Esophagus (tissue), 2 donors: ENCODE data around the gene PGRMC2. TPM values are rescaled to one million over a fixed set of nuclear protein-coding genes. Genes with fewer than 3 reads are reported as not detected.
"Not testable (repeated sequence)": the region's sequence is repeated elsewhere in the genome, so short reads cannot be mapped to it uniquely, and the experiment has no call there.

Source experiments
- H3K27ac ChIP-seq, 2 donors: one replicate each; pipeline ENCODE4 v1.5.1; 2013; ENCODE audit warnings: low read depth in 2 of 2, mild to moderate bottlenecking in 2 of 2, inconsistent platforms in 1 of 2, low read length in 1 of 2, moderate library complexity in 1 of 2
- H3K27me3 ChIP-seq, 2 donors: one replicate each; pipeline ENCODE4 v1.6.1; 2013; ENCODE audit warnings: low read length in 2 of 2, control low read depth in 1 of 2, mild to moderate bottlenecking in 1 of 2; ENCODE audit not compliant: insufficient read depth in 2 of 2, control insufficient read depth in 1 of 2
- H3K36me3 ChIP-seq, 2 donors: one replicate each; pipeline ENCODE4 v1.6.1; 2013; ENCODE audit warnings: low read length in 1 of 2; ENCODE audit not compliant: control insufficient read depth in 2 of 2, insufficient read depth in 2 of 2
- H3K4me1 ChIP-seq, 2 donors: one replicate each; pipeline ENCODE4 v1.6.1; 2013; ENCODE audit warnings: low read length in 1 of 2; ENCODE audit not compliant: control insufficient read depth in 2 of 2, insufficient read depth in 2 of 2
- H3K4me3 ChIP-seq, 2 donors: one replicate each; pipeline ENCODE4 v1.5.1; 2013; ENCODE audit warnings: low read length in 2 of 2, mild to moderate bottlenecking in 2 of 2, low read depth in 1 of 2, moderate library complexity in 1 of 2
- H3K9me3 ChIP-seq, 2 donors: one replicate each; pipeline ENCODE4 v1.6.1; 2013; ENCODE audit warnings: mild to moderate bottlenecking in 2 of 2, low read depth in 1 of 2, low read length in 1 of 2, moderate library complexity in 1 of 2; ENCODE audit not compliant: control insufficient read depth in 2 of 2, insufficient read depth in 1 of 2
- WGBS, 2 donors: extraction: QIAGEN DNeasy Blood & Tissue Kit; methylation state at CpG; one replicate each; pipeline ENCODE4 v1.1.7; 2013; 5-methylcytosine and 5-hydroxymethylcytosine counted together
- polyA plus RNA-seq, 2 donors: library from polyadenylated mRNA; stranded (reverse); fragments of 200-250 nt; gene quantifications; one replicate each; pipeline ENCODE4 v1.2.3, GENCODE V29; 2013
- donor health status: healthy with polysubstance abuse.
- donor health status: Bipolar disorder and iron deficiency.

PGRMC2 gene
- polyA plus RNA-seq, 2 donors = 23.2 to 29.0 TPM

DNA sequence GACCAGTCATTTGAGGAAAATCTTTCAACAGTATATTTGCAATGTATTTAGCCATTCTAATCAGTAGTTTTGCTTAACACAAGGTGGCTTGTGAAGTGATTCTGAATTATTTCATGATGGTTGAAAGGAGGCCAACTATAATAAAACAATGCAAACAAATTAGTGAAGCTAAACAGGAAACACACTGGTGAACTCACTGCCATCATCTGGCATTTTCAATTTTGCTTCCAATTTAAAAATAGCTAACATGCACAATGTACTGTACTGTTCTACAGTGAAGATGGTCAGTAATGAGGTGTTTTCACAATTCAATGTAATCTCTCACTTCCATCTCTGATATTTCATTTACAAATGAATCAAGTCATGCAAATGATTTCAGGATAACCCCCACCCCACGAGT is 31.1 kb downstream of the PGRMC2 start:
- no peaks in the 10 kb centered on the region for H3K4me1 ChIP-seq

DNA sequence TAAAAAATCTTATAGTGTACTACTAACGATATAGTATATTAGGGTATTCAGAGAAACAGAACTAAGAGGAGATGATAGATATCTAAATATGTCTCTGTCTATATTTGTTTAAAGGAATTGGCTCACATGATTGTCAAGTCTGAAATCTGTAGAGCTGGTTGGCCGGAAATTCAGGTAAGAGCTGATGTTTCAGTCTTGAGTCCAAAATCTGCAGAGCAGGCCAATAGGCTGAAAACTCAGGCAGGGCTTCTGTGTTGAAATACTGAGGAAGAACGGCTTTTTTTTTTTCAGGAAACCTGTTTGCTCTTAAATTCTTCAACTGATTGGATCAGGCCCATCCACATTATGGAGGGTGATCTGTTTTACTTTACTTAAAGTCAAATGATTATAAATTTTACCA is 31.7 kb downstream of the PGRMC2 start:
- H3K4me3 ChIP-seq = no peak overlapping the region
- WGBS, 2 donors = 89 to 91% methylated on average over 3 of the region's 3 CpGs
- H3K4me1 ChIP-seq = no peaks in the 10 kb centered on the region
- no peaks in the 10 kb centered on the region for H3K27me3 ChIP-seq
- no peak overlapping the region for H3K27ac ChIP-seq
- H3K36me3 ChIP-seq = no peaks in the 10 kb centered on the region
- no peaks in the 10 kb centered on the region for H3K9me3 ChIP-seq

More for the DNA sequence above, 31.1 kb downstream of the PGRMC2 start:
- H3K4me3 ChIP-seq = no peak overlapping the region
- 31 to 47% methylated on average over 1 of the region's 1 CpG for WGBS, 2 donors
- H3K27me3 ChIP-seq = no peaks in the 10 kb centered on the region
- no peak overlapping the region for H3K27ac ChIP-seq
- H3K36me3 ChIP-seq = no peaks in the 10 kb centered on the region
- H3K9me3 ChIP-seq = no peaks in the 10 kb centered on the region

DNA sequence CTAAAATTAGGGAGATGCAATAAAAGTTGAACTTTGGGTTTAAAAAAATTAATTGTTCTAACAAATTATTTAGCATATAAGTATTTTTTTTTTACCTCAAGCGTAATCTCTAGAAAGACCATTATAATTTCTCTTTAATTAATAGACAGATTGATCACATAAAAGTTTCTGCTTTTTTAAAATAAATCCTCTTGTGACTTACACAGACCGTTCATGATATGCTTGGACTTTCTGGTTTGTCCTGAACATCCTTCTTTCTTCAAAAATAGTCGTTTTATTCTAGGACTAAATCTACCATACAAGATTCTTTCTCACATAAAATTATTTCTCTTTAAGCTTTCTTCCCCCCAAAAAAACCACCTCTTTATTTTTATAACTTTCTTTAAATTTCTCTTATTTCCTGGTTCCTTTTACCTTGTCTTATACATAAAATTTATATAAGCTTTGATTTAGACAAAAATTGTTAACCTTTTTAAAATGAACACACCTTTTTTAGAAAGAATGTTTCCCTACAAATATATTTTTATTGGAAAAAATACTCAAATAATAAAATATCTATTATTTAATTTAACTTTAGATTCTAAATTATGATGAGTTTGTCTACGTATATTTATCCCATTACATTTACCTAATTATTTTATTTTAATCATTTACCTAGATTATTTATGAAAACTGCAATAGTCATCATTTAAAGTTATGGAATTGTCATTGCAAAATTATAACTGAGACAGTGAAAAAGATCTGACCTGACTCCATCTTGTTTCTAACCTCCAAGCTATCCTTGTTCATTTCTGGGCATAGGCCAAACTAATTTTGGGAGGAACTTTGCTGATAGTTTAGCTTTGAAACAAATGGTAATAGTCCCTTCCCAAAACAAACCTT is 37.6 kb downstream of the PGRMC2 start:
- 68 to 73% methylated on average over 4 of the region's 4 CpGs for WGBS, 2 donors
- H3K36me3 ChIP-seq = no peaks in the 10 kb centered on the region

DNA sequence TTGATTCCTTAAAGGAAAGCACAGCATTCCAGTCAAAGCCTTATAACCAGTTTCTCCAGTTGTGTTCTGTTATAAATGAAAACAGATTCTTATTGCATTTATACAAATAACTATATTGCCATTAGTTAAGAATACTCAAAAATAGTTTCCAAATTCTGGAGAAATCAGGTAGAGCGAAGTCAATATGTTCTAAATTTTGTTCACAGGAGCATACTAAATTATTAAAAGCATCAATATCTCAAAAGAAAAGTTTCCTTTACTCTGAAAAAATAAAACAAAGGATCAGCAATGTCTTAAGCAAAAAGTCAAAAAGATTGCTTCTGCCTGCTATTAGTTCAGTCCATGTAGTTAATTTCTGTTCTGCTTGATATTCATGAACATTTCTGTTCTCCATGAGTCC is 39.7 kb downstream of the PGRMC2 start:
- H3K4me1 ChIP-seq = no peaks in the 10 kb centered on the region
- H3K36me3 ChIP-seq = no peaks in the 10 kb centered on the region
- no peak overlapping the region for H3K4me3 ChIP-seq
- no peaks in the 10 kb centered on the region for H3K27me3 ChIP-seq
- no peaks in the 10 kb centered on the region for H3K9me3 ChIP-seq
- WGBS, 2 donors = 98% methylated on average over 1 of the region's 1 CpG
- H3K27ac ChIP-seq = no peak overlapping the region

More for the DNA sequence above, 37.6 kb downstream of the PGRMC2 start:
- Histone ChIP-seq H3K27ac (no peak overlapping the region), H3K9me3 (no peaks in the 10 kb centered on the region), H3K27me3 (no peaks in the 10 kb centered on the region), H3K4me3 (no peak overlapping the region), H3K4me1 (no peaks in the 10 kb centered on the region)

DNA sequence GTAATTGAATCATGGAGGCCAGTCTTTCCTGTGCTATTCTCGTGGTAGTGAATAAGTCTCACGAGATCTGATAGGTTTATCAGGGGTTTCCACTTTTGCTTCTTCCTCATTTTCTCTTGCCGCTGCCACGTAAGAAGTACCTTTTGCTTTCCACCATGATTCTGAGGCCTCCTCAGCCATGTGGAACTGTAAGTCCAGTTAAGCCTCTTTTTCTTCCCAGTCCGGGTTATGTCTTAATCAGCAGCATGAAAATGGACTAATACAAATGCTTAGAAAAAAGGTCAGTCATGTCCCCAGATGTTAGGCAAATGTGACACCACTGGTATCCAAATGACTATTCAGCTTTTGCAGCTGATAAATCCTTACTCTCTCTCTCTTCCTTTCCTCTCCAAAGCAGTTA is 42.2 kb downstream of the PGRMC2 start:
- H3K4me1 ChIP-seq, H3K4me3 ChIP-seq, H3K27ac ChIP-seq, H3K9me3 ChIP-seq, H3K36me3 ChIP-seq, H3K27me3 ChIP-seq: not testable (repeated sequence)
- WGBS, 2 donors = 90 to 92% methylated on average over 5 of the region's 5 CpGs

DNA sequence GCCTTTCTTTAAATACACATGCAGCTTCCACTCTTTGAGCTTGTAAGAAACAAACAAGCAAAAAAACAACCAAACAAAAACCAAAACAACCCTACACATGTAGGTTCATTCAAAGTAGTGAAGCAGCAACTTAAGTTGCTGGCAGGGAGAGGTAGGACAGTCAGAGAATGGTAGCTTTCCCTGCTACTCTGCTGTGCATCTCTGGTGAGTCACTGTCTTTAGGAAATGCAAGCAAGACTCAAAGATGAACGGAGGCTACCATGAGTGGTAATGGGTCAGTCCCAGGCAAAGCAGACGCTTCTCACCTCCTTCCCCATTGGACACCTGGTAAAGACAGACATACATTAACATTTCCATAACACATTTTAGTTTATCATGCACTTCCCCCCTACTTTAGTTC is 43.2 kb downstream of the PGRMC2 start:
- 92% methylated on average over 2 of the region's 2 CpGs for WGBS, 2 donors
- Histone ChIP-seq H3K4me3 (no peak overlapping the region), H3K9me3 (peaks cover 0 to 2% of the 10 kb centered on the region in 2 donors), H3K27ac (no peak overlapping the region), H3K27me3 (no peaks in the 10 kb centered on the region), H3K4me1 (no peaks in the 10 kb centered on the region), H3K36me3 (no peaks in the 10 kb centered on the region)

DNA sequence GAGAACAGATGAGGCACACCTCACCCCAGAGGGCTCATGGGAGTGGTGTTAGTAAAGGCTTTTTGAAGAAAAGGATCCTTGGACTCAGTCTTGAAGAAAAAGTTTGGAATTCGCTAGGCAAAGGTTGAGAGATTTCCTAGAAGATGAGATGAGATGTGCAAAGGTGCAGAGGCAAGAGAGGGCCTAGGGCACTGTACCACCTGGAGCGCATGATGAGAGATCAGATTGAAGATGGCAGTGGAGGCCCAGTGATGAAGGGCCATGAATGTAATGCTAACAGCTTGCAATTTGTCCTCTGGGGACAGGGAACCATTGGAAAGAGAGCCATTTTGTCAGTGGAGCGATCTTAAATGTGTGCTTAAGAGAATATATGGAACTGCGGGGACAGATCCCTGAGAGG is 45.0 kb downstream of the PGRMC2 start:
- no peaks in the 10 kb centered on the region for H3K36me3 ChIP-seq
- peaks cover 0 to 2% of the 10 kb centered on the region in 2 donors for H3K9me3 ChIP-seq
- H3K4me1 ChIP-seq = no peaks in the 10 kb centered on the region
- no peaks in the 10 kb centered on the region for H3K27me3 ChIP-seq
- H3K4me3 ChIP-seq = no peak overlapping the region
- no peak overlapping the region for H3K27ac ChIP-seq
- 96 to 97% methylated on average over 4 of the region's 4 CpGs for WGBS, 2 donors

DNA sequence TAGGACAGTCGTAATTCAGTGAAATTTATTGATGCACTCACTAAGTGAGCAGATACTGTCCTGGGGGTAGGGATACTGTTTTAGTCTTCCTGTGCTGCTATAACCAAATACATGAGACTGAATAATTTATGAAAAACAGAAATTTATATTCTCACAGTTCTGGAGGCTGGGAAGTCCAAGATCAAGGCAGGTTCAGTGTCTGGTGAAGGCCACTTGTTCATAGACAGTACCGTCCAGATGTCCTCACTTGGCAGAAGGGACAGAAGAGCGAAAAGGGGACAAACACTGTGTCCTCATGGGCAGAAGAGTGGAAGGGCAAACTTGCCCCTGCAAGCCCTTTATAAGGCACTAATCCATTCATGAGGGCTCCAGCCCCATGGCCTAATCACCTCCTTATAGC is 45.6 kb downstream of the PGRMC2 start:
- Histone ChIP-seq H3K4me1 (no peaks in the 10 kb centered on the region), H3K36me3 (no peaks in the 10 kb centered on the region), H3K9me3 (peaks cover 0 to 2% of the 10 kb centered on the region in 2 donors), H3K27ac (no peak overlapping the region), H3K4me3 (no peak overlapping the region), H3K27me3 (no peaks in the 10 kb centered on the region)
- WGBS, 2 donors = 84% methylated on average over 3 of the region's 3 CpGs

DNA sequence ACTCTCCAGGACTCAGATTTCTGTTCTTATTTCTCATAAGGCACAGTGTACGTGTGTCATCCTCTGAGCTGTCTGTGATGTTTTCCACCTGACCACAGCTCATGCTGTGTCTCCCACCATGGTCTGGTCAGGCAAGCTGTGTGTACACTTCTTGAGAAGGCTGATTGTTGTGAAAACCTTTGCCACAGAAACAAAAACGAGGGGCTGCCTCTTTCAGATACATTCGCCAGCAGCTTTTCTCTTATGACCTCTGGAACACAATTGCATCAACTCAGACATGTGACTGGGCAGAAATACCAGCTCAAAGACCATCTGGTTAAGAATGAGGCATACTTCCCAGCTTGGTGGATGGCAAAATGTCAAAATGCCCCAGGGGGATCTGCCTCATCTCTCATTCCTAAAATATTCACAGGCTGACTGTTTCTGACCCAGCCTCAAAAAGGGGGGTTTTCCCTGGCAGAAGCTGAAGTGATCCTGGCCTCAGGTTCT is 46.1 kb downstream of the PGRMC2 start:
- no peak overlapping the region for H3K4me3 ChIP-seq
- H3K27ac ChIP-seq = no peak overlapping the region
- peaks cover 0 to 2% of the 10 kb centered on the region in 2 donors for H3K9me3 ChIP-seq
- H3K27me3 ChIP-seq = no peaks in the 10 kb centered on the region
- no peaks in the 10 kb centered on the region for H3K4me1 ChIP-seq
- 39 to 44% methylated on average over 3 of the region's 3 CpGs for WGBS, 2 donors
- no peaks in the 10 kb centered on the region for H3K36me3 ChIP-seq

DNA sequence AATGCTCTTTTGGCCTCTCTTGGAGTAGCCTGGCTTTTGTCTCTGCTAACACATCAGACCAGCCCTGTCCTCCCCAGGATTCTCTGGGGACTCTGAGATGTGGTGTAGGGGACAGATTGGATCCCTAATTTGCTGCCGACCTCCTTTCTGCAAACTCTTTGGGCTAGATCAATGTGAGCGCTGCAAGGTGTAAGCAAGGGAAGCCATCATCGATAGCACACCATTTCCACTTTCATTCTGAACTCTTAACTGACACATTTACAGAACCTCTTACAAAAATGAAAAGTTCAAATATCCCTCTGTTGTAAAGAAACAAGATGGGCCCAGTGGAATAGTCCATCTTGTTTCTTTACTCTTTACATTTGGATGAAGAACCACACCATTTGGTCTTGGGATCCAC is 46.6 kb downstream of the PGRMC2 start:
- peaks cover 0 to 2% of the 10 kb centered on the region in 2 donors for H3K9me3 ChIP-seq
- H3K4me1 ChIP-seq = no peaks in the 10 kb centered on the region
- WGBS, 2 donors = 84 to 98% methylated on average over 3 of the region's 3 CpGs
- no peaks in the 10 kb centered on the region for H3K36me3 ChIP-seq
- H3K4me3 ChIP-seq = no peak overlapping the region
- no peak overlapping the region for H3K27ac ChIP-seq
- H3K27me3 ChIP-seq = no peaks in the 10 kb centered on the region
